Uterus (tissue), 4 donors: Measurements from ENCODE around the gene PLEKHG4B. TPM values are rescaled to one million over a fixed set of nuclear protein-coding genes. Genes with fewer than 3 reads are reported as not detected.
"Not testable (repeated sequence)": the region's sequence is repeated elsewhere in the genome, so short reads cannot be mapped to it uniquely, and the experiment has no call there.

Source experiments
- DNase-seq, 2 donors: peaks; one replicate each; pipeline ENCODE4 v3.0.0-alpha.2; 2019 to 2020
- H3K27ac ChIP-seq, 2 donors: fragments of 200-600 bp; sonication (generic); 1 replicate in 1 of 2; 2 replicates in 1 of 2; pipeline ENCODE4 v1.5.1; 2016 to 2018
- H3K27me3 ChIP-seq, 2 donors: fragments of 200-600 bp; sonication (generic); one replicate each; pipeline ENCODE4 v1.5.1; 2018 to 2019; ENCODE audit warnings: control low read depth in 1 of 2
- H3K36me3 ChIP-seq, 2 donors: fragments of 200-600 bp; sonication (generic); one replicate each; pipeline ENCODE4 v1.5.1; 2019; ENCODE audit warnings: control low read depth in 1 of 2
- H3K4me1 ChIP-seq, 2 donors: fragments of 200-600 bp; sonication (generic); one replicate each; pipeline ENCODE4 v1.5.1; 2018 to 2019; ENCODE audit warnings: control low read depth in 1 of 2
- H3K4me3 ChIP-seq, 2 donors: fragments of 200-600 bp; sonication (generic); 1 replicate in 1 of 2; 2 replicates in 1 of 2; pipeline ENCODE4 v1.5.1; 2018 to 2019; ENCODE audit warnings: mild to moderate bottlenecking in 1 of 2
- H3K9me3 ChIP-seq, 2 donors: fragments of 200-600 bp; sonication (generic); one replicate each; pipeline ENCODE4 v1.5.1; 2019; ENCODE audit warnings: control low read depth in 1 of 2
- CTCF ChIP-seq, 4 experiments: fragments of 200-600 bp in 2 of 4; fragments of 450-650 bp in 2 of 4; sonication (generic) in 2 of 4; IDR thresholded peaks; one replicate each; pipeline ENCODE4 v1.5.1; 2016 to 2019; ENCODE audit warnings: antibody characterized with exemption in 4 of 4, mild to moderate bottlenecking in 2 of 4, moderate library complexity in 1 of 4
- POLR2A ChIP-seq, 2 donors: fragments of 450-650 bp; IDR thresholded peaks; one replicate each; pipeline ENCODE4 v1.6.1; 2016; ENCODE audit warnings: antibody characterized with exemption in 2 of 2, mild to moderate bottlenecking in 1 of 2, moderate library complexity in 1 of 2
- intact Hi-C: fragments of 100-400 bp; cut with DNase I; formaldehyde crosslinking; loops from one replicate; pipeline ENCODE4 v1.15.1; 2023; ENCODE audit warnings: low total_unique reads
- small RNA-seq: library from RNA; depleted of rRNA; stranded (forward); fragments of <200 nt; gene quantifications from one replicate; pipeline ENCODE3, GENCODE V24; 2016
- total RNA-seq, 4 donors: library from RNA; depleted of rRNA in 3 of 4; stranded (reverse); fragments of >200 nt in 3 of 4; gene quantifications; one replicate each; pipeline versions ENCODE4 v1.1.0 to v1.2.4, GENCODE V29; 2014 to 2023
- donor health status: DM: yes; HTN: yes; CAD: no.

The PLEKHG4B gene
- total RNA-seq, 4 donors from 2014 or later: under 0.01 to 8.3 (median 0.37) TPM; not detected in 1

- intact Hi-C loops: no loop called here
- H3K9me3 ChIP-seq: no peaks in the 10 kb centered on the region
These were observed 142.5 kb downstream of the PLEKHG4B start for GRCh38 chr5:234450-234849.

DNA sequence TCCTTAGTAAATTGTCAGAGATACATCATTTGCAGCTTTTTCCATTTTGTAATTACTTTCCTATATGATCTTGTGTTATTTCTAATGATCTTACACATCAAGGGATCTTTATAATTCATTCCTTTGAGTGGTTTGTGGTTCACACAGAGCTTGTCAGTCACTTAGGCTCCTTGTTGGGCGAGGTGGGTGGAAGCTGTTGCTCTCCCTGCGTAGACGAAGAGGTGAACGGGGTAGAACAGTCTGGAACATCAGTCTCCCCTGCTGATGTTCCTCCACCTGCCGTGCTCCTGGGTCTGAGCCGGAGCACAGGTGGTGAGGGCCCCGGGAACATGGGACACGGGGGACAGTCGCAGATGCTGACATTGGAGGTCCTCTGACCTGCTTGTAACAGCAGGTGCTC is 143.6 kb downstream of the PLEKHG4B start:
- H3K4me3 ChIP-seq, H3K4me1 ChIP-seq, H3K27me3 ChIP-seq, H3K27ac ChIP-seq, intact Hi-C loops, H3K9me3 ChIP-seq, H3K36me3 ChIP-seq, DNase-seq: not testable (repeated sequence)

More at GRCh38 chr5:234450-234849, 142.5 kb downstream of the PLEKHG4B start:
- Histone ChIP-seq H3K4me3 (no peak overlapping the region), H3K4me1 (no peaks in the 10 kb centered on the region), H3K27me3 (no peaks in the 10 kb centered on the region), H3K27ac (no peak overlapping the region), H3K36me3 (no peaks in the 10 kb centered on the region)
- no peak for TF ChIP-seq CTCF (IDR thresholded peaks at IDR 0.05)
- TF ChIP-seq POLR2A (IDR thresholded peaks at IDR 0.05): no peak
- no peak for DNase-seq

GRCh38 chr5:237931-238330 is 146.0 kb downstream of the PLEKHG4B start:
- H3K27me3 ChIP-seq, H3K4me1 ChIP-seq, intact Hi-C loops, DNase-seq, H3K4me3 ChIP-seq, H3K27ac ChIP-seq, H3K9me3 ChIP-seq, H3K36me3 ChIP-seq: not testable (repeated sequence)

Small RNAs within 50 kb of the gene (small RNA-seq; reads per million reads assigned to genes)
- not detected for gene RF00019

Other genes starting within 250 kb of the PLEKHG4B start
- gene LRRC14B, start 99.3 kb downstream of the PLEKHG4B start, total RNA-seq: not detected
- 10 to 100 TPM in 1 of 4 donors, 1 to 10 TPM in 3; 2.6 to 10.2 (median 6.0) TPM for gene CCDC127, start 126.0 kb downstream of the PLEKHG4B start, total RNA-seq
- gene SDHA, start 126.2 kb downstream of the PLEKHG4B start, total RNA-seq: 10 to 100 TPM; 39.1 to 97.1 (median 65.4) TPM
- gene PDCD6, start 179.5 kb downstream of the PLEKHG4B start, total RNA-seq: 10 to 100 TPM; 73.1 to 85.9 (median 79.7) TPM
- gene AHRR, start 229.5 kb downstream of the PLEKHG4B start, total RNA-seq: 1 to 10 TPM in 2 of 4 donors, under 1 TPM in 1, not detected in 1; 0.26 to 9.1 (median 6.6) TPM